22Rv1 (cell line): Measurements from ENCODE around the gene ATXN1L.

Source experiments
- H3K27ac ChIP-seq: fragments of 450-650 bp; 2 replicates; pipeline ENCODE4 v1.5.1; 2017
- CTCF ChIP-seq: fragments of 450-650 bp; IDR thresholded peaks from 2 replicates; pipeline ENCODE4 v1.5.1; 2017; ENCODE audit warnings: mild to moderate bottlenecking
- ZFX ChIP-seq: fragments of 450-650 bp; IDR thresholded peaks from 2 replicates; pipeline ENCODE4 v1.6.1; 2017; ENCODE audit warnings: antibody characterized with exemption, borderline replicate concordance

The ATXN1L gene

DNA sequence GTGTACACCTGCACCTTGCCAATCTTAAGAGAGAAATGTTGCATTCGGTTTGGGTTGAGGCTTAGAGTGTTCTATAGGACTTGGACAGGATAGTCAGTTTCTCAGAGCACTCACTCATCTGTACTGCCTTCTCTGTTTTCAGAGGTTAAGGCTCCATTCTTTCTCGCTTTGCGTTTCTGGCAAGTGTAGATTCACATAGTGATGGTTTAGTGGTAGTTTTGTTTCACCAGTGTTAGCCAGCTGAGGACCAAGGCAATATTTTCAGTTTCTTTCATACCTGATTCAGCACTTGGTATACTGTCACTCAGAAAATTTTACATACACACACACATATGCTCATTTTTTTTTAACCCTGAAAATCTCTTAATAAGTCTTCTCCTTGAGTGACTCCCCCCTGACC is 1.3 kb downstream of the ATXN1L start:
- no peak for TF ChIP-seq CTCF
- TF ChIP-seq ZFX, result no peak
- no peak overlapping the region for H3K27ac ChIP-seq

- no peak overlapping the region for H3K27ac ChIP-seq
- no peak for TF ChIP-seq CTCF
- no peak for TF ChIP-seq ZFX
These were observed 2.8 kb downstream of the ATXN1L start for GRCh38 chr16:71848622-71849021.

GRCh38 chr16:71851746-71852145 is 6.0 kb downstream of the ATXN1L start:
- no peak overlapping the region for H3K27ac ChIP-seq
- TF ChIP-seq CTCF, result no peak
- TF ChIP-seq ZFX, result no peak

DNA sequence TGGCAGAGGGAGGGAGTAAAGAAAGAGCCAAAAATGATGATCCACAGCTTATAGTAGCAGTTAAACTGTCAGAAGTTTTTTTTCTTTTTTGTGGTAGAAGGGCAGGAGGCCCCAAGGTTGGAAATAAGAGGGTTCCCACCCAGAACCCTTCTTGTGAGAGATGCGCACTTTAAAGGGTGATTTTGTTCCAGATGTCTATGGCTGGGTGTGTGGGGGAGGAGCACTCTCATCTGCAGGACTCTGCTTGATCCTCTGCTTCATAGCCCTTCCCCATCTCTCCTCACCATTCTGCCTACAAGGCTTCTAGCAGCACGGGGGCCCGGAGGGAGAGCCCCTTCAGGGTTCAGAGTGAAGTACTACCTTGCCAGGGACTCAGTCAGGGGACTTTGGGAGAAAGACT is 6.4 kb downstream of the ATXN1L start:
- no peak overlapping the region for H3K27ac ChIP-seq
- TF ChIP-seq CTCF (no peak), ZFX (no peak)

- no peak for TF ChIP-seq CTCF
- no peak overlapping the region for H3K27ac ChIP-seq
These were observed 6.8 kb downstream of the ATXN1L start for GRCh38 chr16:71852561-71852960.

GRCh38 chr16:71853413-71853812 is 7.6 kb downstream of the ATXN1L start:
- TF ChIP-seq ZFX (no peak), CTCF (no peak)
- no peak overlapping the region for H3K27ac ChIP-seq

GRCh38 chr16:71854369-71854948 is 8.7 kb downstream of the ATXN1L start:
- no peak overlapping the region for H3K27ac ChIP-seq
- TF ChIP-seq ZFX, result no peak
- TF ChIP-seq CTCF, result no peak
